ENCODE data around the gene FBXO30. TPM values are rescaled to one million over a fixed set of nuclear protein-coding genes. Genes with fewer than 3 reads are reported as not detected.

The FBXO30 gene
- total and polyA plus RNA-seq, 9 of the 15 experiments (the other 6 are each of a cell fraction or from before 2014, with no cell fraction given), result 3.6 to 12.8 (median 7.1) TPM

DNA sequence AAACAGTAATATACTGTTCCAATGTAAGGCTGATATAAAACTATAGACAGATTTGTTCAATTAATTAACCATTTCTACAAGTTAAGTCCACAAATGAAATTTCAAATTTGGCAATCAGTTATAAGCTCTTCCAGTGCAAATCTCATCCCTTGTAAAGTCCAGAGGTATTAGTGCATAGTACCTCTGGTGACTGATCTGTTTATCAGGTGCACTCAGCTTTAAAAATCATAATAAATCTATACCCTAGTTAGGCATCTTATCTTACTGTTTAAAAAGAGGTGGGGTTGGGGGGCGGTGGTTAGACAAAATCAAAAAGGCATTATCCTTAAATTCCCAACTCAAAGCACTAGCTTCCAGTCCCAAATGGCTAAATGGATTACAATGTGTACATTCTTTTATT, 2.9 kb downstream of the FBXO30 start (continued):
- TF ChIP-seq SREBF1 (IDR thresholded peaks at IDR 0.05; ENCODE audit: borderline replicate concordance, low read depth, low read length), result no peak
- TF ChIP-seq LEF1 (IDR thresholded peaks at IDR 0.05), result no peak
- peak; percentile 6 for TF ChIP-seq MEIS2 (IDR thresholded peaks at IDR 0.05; ENCODE audit: partially characterized antibody)
- no peak for TF ChIP-seq NCOA2 (IDR thresholded peaks at IDR 0.05; ENCODE audit: partially characterized antibody in 2 of 2)
- TF ChIP-seq, protein P1, sequence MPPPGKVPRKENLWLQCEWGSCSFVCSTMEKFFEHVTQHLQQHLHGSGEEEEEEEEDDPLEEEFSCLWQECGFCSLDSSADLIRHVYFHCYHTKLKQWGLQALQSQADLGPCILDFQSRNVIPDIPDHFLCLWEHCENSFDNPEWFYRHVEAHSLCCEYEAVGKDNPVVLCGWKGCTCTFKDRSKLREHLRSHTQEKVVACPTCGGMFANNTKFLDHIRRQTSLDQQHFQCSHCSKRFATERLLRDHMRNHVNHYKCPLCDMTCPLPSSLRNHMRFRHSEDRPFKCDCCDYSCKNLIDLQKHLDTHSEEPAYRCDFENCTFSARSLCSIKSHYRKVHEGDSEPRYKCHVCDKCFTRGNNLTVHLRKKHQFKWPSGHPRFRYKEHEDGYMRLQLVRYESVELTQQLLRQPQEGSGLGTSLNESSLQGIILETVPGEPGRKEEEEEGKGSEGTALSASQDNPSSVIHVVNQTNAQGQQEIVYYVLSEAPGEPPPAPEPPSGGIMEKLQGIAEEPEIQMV (tag; conservative IDR thresholded peaks at IDR 0.05; ENCODE audit: low read depth), result no peak
- TF ChIP-seq, protein P2, sequence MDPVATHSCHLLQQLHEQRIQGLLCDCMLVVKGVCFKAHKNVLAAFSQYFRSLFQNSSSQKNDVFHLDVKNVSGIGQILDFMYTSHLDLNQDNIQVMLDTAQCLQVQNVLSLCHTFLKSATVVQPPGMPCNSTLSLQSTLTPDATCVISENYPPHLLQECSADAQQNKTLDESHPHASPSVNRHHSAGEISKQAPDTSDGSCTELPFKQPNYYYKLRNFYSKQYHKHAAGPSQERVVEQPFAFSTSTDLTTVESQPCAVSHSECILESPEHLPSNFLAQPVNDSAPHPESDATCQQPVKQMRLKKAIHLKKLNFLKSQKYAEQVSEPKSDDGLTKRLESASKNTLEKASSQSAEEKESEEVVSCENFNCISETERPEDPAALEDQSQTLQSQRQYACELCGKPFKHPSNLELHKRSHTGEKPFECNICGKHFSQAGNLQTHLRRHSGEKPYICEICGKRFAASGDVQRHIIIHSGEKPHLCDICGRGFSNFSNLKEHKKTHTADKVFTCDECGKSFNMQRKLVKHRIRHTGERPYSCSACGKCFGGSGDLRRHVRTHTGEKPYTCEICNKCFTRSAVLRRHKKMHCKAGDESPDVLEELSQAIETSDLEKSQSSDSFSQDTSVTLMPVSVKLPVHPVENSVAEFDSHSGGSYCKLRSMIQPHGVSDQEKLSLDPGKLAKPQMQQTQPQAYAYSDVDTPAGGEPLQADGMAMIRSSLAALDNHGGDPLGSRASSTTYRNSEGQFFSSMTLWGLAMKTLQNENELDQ (CRISPR knock-in tag; IDR thresholded peaks at IDR 0.05; ENCODE audit: borderline replicate concordance), result no peak
- TF ChIP-seq, protein P3, sequence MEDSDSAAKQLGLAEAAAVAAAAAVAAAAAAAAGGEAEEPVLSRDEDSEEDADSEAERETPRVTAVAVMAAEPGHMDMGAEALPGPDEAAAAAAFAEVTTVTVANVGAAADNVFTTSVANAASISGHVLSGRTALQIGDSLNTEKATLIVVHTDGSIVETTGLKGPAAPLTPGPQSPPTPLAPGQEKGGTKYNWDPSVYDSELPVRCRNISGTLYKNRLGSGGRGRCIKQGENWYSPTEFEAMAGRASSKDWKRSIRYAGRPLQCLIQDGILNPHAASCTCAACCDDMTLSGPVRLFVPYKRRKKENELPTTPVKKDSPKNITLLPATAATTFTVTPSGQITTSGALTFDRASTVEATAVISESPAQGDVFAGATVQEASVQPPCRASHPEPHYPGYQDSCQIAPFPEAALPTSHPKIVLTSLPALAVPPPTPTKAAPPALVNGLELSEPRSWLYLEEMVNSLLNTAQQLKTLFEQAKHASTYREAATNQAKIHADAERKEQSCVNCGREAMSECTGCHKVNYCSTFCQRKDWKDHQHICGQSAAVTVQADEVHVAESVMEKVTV (CRISPR knock-in tag; IDR thresholded peaks at IDR 0.05), result no peak
- peak in 1 of 2 experiments; percentile 65; a peak in 1 of 4 replicates for TF ChIP-seq RCOR1 (IDR thresholded peaks at IDR 0.05; ENCODE audit: borderline replicate concordance in 1 of 2, low read depth in 2 of 2, low read length in 2 of 2)
- TF ChIP-seq NR2C2 (CRISPR knock-in tag; IDR thresholded peaks at IDR 0.05), result no peak
- TF ChIP-seq NR2C2 (tag; IDR thresholded peaks at IDR 0.05), result no peak

All from K562 (cell line).